ENCODE measurements around the gene ALKBH6. TPM values are rescaled to one million over a fixed set of nuclear protein-coding genes. Genes with fewer than 3 reads are reported as not detected.
A peak's percentile ranks its signal among the peaks of the same experiment; 100 is the strongest.

ALKBH6 gene
- total and polyA plus RNA-seq, 9 of the 15 experiments (the other 6 are each of a cell fraction or from before 2014, with no cell fraction given) = 0.67 to 62.0 (median 34.5) TPM

DNA sequence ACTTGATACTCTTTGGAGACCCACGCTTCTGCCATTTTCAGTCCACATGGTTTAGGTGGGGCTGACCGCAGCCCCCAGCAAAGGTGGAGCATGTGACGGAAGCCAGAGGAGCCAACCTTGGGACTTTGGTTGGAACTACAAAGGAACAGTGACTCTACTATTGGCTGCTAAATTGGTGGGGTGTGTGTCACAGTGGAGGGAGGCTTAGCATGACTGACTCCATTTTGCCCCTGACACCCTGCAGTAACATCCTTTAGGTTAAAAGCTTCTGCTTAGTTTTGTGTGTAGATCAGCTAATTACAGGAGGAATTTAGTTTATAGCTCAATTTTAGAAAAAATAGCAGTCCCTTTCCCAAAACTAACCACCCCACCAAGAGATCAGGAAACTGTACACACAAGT, 12.4 kb downstream of the ALKBH6 start (continued):
- TF ChIP-seq TBP (optimal IDR thresholded peaks at IDR 0.05; ENCODE audit: low read depth, low read length) (no peak), SMAD4 (CRISPR knock-in tag; conservative IDR thresholded peaks at IDR 0.05) (peak; percentile 36; the same call in 1 of the 2 replicates)
- TF ChIP-seq, protein P1, sequence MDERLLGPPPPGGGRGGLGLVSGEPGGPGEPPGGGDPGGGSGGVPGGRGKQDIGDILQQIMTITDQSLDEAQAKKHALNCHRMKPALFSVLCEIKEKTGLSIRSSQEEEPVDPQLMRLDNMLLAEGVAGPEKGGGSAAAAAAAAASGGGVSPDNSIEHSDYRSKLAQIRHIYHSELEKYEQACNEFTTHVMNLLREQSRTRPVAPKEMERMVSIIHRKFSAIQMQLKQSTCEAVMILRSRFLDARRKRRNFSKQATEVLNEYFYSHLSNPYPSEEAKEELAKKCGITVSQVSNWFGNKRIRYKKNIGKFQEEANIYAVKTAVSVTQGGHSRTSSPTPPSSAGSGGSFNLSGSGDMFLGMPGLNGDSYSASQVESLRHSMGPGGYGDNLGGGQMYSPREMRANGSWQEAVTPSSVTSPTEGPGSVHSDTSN (CRISPR knock-in tag; IDR thresholded peaks at IDR 0.05; ENCODE audit: low read depth) = no peak
- TF ChIP-seq, protein P1 (tag; conservative IDR thresholded peaks at IDR 0.05; ENCODE audit: low read depth) = no peak

DNA sequence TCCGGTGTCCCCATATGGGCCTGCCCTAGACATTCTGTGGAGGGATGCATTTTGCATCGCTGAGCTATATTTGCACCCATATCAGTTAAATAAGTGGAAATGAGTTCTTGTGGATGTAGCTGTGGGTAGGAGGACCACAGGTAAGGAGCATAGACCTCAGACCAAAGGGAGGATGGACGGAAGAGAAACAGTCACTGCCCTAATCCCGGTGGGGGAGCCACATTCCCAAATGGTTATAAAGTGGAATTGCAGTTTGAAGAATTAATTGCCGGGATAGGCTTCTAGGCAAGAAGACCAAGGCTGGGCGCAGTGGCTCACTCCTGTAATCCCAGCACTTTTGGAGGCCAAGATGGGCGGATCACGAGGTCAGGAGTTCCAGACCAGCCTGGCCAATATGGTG, 17.2 kb downstream of the ALKBH6 start:
- ChIA-PET POLR2A (no interaction called here), CTCF (ENCODE audit: low intra/inter-chr PET ratio) (no interaction called here)
- peak overlapping the region; percentile 83; the same call in 1 of the 2 replicates for H3K4me2 ChIP-seq (ENCODE audit: insufficient read depth, low read length)
- ATAC-seq = no peak
- H3K79me2 ChIP-seq (ENCODE audit: control insufficient read depth, insufficient read depth, low read length) = peaks cover 28% of the 10 kb centered on the region
- peaks cover 3% of the 10 kb centered on the region for H3K9me1 ChIP-seq (ENCODE audit: control insufficient read depth, insufficient read depth, low read length)
- 79% methylated on average over 8 of the region's 8 CpGs for WGBS (ENCODE audit: insufficient coverage, low coverage, missing lambda C conversion rate)
- peaks cover 9 to 29% of the 10 kb centered on the region in 2 experiments; a peak in 4 of 5 replicates for H3K4me1 ChIP-seq (replicated peaks in 1 of 2; ENCODE audit: control insufficient read depth in 2 of 2, insufficient read depth in 2 of 2, low read length in 2 of 2)
- H4K20me1 ChIP-seq (replicated peaks; ENCODE audit: control insufficient read depth, insufficient read depth, low read length) = peaks cover 4% of the 10 kb centered on the region; the same call in 1 of the 2 replicates
- intact Hi-C loops (cut with micrococcal nuclease) (loop anchor here (5.0 to 10.0 kb wide), 2 partner anchors 56 to 118 kb away; partner anchors contain the start of genes OVOL3, POLR2I, TBCB and THAP8), in situ Hi-C loops (cut with MboI) (no loop called here)
- no TSS peak for BruUV-seq (replicated peaks)
- H3K27ac ChIP-seq (ENCODE audit: extremely low read depth, low read depth, low read length) = no peak overlapping the region
- no peaks in the 10 kb centered on the region for H3K9me3 ChIP-seq (replicated peaks; ENCODE audit: control insufficient read depth, insufficient read depth, low read depth, low read length)
- DNase-seq (ENCODE audit: extremely low read depth in 1 of 4, low spot score in 3 of 4) = no peak
- FAIRE-seq = no peak
- no peak overlapping the region for H2AFZ ChIP-seq (ENCODE audit: low read depth, low read length)
- H3K36me3 ChIP-seq (ENCODE audit: control insufficient read depth, insufficient read depth, low read length) = peaks cover 25% of the 10 kb centered on the region; the same call in 2 of the 3 replicates
- H3K27me3 ChIP-seq (ENCODE audit: control insufficient read depth in 2 of 2, insufficient read depth in 2 of 2, low read length in 2 of 2) = no peaks in the 10 kb centered on the region
- H3K4me3 ChIP-seq = no peak overlapping the region
- H3K9ac ChIP-seq (ENCODE audit: insufficient read depth in 1 of 2, low read depth in 2 of 2, low read length in 2 of 2) = peak overlapping the region in 1 of 2 experiments; percentile 91; a peak in 1 of 4 replicates
- TF ChIP-seq GTF2A2 (tag; IDR thresholded peaks at IDR 0.05) = no peak
- no peak for TF ChIP-seq ILK (tag; IDR thresholded peaks at IDR 0.05; ENCODE audit: borderline replicate concordance, low read depth)
- TF ChIP-seq, protein P2, sequence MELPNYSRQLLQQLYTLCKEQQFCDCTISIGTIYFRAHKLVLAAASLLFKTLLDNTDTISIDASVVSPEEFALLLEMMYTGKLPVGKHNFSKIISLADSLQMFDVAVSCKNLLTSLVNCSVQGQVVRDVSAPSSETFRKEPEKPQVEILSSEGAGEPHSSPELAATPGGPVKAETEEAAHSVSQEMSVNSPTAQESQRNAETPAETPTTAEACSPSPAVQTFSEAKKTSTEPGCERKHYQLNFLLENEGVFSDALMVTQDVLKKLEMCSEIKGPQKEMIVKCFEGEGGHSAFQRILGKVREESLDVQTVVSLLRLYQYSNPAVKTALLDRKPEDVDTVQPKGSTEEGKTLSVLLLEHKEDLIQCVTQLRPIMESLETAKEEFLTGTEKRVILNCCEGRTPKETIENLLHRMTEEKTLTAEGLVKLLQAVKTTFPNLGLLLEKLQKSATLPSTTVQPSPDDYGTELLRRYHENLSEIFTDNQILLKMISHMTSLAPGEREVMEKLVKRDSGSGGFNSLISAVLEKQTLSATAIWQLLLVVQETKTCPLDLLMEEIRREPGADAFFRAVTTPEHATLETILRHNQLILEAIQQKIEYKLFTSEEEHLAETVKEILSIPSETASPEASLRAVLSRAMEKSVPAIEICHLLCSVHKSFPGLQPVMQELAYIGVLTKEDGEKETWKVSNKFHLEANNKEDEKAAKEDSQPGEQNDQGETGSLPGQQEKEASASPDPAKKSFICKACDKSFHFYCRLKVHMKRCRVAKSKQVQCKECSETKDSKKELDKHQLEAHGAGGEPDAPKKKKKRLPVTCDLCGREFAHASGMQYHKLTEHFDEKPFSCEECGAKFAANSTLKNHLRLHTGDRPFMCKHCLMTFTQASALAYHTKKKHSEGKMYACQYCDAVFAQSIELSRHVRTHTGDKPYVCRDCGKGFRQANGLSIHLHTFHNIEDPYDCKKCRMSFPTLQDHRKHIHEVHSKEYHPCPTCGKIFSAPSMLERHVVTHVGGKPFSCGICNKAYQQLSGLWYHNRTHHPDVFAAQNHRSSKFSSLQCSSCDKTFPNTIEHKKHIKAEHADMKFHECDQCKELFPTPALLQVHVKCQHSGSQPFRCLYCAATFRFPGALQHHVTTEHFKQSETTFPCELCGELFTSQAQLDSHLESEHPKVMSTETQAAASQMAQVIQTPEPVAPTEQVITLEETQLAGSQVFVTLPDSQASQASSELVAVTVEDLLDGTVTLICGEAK (IDR thresholded peaks at IDR 0.05) = no peak
- TF ChIP-seq, protein P2 (CRISPR knock-in tag; IDR thresholded peaks at IDR 0.05) = no peak
- no peak for TF ChIP-seq PHB2 (IDR thresholded peaks at IDR 0.05; ENCODE audit: low read depth)
- no peak for TF ChIP-seq PCBP2 (IDR thresholded peaks at IDR 0.05; ENCODE audit: low read depth, low read length, poor library complexity, severe bottlenecking)

Data from K562 (cell line).